Ectodermal cell (in vitro differentiated cells): Measurements from ENCODE around the gene HIPK2.

Experiments
- H3K27ac ChIP-seq: 2 replicates; pipeline ENCODE4 v1.7.0; 2013; ENCODE audit warnings: mild to moderate bottlenecking, low read depth, low read length; ENCODE audit not compliant: insufficient read depth, poor library complexity, severe bottlenecking
- H3K27me3 ChIP-seq: 2 replicates; pipeline ENCODE4 v1.7.0; 2013; ENCODE audit warnings: mild to moderate bottlenecking, low read length; ENCODE audit not compliant: insufficient read depth, control insufficient read depth, poor library complexity, severe bottlenecking
- H3K36me3 ChIP-seq: one replicate; pipeline ENCODE4 v1.7.0; 2013; ENCODE audit warnings: low read length; ENCODE audit not compliant: control insufficient read depth, insufficient read depth
- H3K4me1 ChIP-seq: one replicate; pipeline ENCODE4 v1.7.0; 2013; ENCODE audit warnings: low read length; ENCODE audit not compliant: control insufficient read depth, insufficient read depth
- H3K4me3 ChIP-seq: 2 replicates; pipeline ENCODE4 v1.7.0; 2013; ENCODE audit warnings: low read depth, low read length, control low read depth; ENCODE audit not compliant: insufficient read depth
- H3K9me3 ChIP-seq: 2 replicates; pipeline ENCODE4 v1.7.0; 2013; ENCODE audit warnings: mild to moderate bottlenecking, low read length, moderate library complexity; ENCODE audit not compliant: control insufficient read depth
- WGBS, 2 experiments: methylation state at CpG; one replicate each; pipeline ENCODE4 v1.1.7; 2013; ENCODE audit warnings: missing lambda C conversion rate in 2 of 2; 5-methylcytosine and 5-hydroxymethylcytosine counted together

The HIPK2 gene

DNA sequence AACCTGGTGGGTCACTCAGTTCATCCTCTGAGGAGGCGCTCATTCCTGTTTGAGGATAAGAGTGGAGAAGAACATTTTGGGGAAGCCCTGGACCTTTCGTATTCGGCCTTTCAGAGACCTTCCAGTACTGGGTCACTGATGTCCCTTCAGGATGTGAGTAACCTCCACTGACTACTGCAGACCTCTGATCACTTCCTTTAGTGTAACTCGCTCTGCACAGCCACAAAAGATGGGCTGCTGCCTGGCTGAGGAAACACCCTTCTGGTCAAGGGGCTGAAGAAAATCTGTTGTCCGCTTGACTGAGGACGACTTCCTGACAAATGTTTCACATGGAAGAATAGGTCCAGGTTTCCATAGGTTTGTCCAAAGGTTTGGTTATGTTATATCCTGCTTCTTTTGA, 35.4 kb upstream of the HIPK2 start:
- Histone ChIP-seq H3K4me1 (no peaks in the 10 kb centered on the region), H3K27me3 (no peaks in the 10 kb centered on the region), H3K27ac (no peak overlapping the region), H3K36me3 (no peaks in the 10 kb centered on the region), H3K4me3 (no peak overlapping the region), H3K9me3 (no peaks in the 10 kb centered on the region)
- 93 to 94% methylated on average over 6 of the region's 6 CpGs for WGBS, 2 experiments

DNA sequence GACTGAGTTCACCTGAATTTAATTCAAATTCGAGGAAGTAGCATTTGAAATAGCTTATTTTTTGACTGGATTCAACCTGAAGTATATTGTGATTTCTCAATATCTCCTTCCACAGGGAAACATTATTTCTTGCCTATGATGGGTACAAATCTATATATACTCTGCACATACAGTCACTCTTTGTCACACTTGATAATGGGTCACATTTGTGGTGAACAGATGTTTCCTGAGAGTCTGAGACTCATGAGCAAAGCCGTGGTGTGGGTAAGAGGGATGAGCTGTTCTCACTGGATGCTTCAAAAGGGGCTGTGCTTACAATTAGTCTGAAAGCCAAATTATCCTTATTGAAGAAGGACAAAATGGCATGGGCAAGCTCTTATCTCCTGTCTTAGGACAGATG, 33.3 kb upstream of the HIPK2 start:
- Histone ChIP-seq H3K27me3 (no peaks in the 10 kb centered on the region), H3K27ac (no peak overlapping the region), H3K4me3 (no peak overlapping the region), H3K36me3 (no peaks in the 10 kb centered on the region), H3K9me3 (no peaks in the 10 kb centered on the region), H3K4me1 (no peaks in the 10 kb centered on the region)
- WGBS, 2 experiments, result 88 to 94% methylated on average over 2 of the region's 2 CpGs

DNA sequence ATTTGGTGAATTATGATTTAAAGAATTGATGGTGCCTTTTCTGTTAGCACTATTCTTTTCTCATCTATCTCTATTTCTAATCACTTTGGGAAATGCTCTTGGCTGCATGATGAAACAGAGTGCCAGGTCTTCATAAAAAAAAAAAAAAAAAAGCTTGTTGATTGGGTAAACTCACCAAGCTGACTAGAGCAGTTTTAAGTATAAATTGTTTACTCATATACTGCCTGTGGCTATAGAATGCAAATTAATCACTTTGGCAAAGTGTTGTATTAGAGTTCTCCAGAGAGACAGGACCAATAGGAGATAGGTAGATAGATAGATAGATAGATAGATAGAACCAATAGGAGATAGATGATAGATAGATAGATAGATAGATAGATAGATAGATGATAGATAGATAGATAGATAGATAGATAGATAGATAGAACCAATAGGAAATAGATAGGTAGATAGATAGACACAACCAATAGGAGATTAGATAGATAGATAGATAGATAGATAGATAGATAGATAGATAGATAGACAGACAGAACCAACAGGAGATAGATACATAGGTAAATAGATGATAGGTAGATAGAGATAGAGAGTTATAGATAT, 31.1 kb upstream of the HIPK2 start:
- no peaks in the 10 kb centered on the region for H3K27me3 ChIP-seq

DNA sequence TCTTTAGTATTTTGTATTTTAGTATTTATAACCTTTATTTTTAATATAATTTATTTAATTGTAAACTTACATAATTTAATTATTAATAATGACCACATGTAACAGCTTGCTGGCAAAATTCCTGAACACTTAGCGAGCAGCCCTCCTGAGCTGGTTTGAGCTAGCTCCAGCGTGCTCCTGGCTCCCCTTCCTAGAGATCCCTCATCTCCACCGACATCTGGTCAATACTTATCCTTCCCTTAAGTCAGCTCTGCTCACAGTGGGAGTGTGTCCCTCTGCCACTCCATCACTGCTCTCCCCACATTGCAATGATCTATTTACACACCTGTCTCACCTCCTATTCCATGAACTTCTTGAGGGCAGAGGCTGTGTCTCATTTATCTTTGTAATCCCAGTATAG, 30.6 kb upstream of the HIPK2 start:
- Histone ChIP-seq H3K36me3 (no peaks in the 10 kb centered on the region), H3K27me3 (no peaks in the 10 kb centered on the region), H3K4me1 (no peaks in the 10 kb centered on the region), H3K27ac (no peak overlapping the region), H3K4me3 (no peak overlapping the region), H3K9me3 (no peaks in the 10 kb centered on the region)
- WGBS, 2 experiments, result 90 to 91% methylated on average over 3 of the region's 3 CpGs

More for the DNA sequence above, 31.1 kb upstream of the HIPK2 start:
- H3K4me1 ChIP-seq, result no peaks in the 10 kb centered on the region
- no peaks in the 10 kb centered on the region for H3K36me3 ChIP-seq
- no peak overlapping the region for H3K27ac ChIP-seq
- H3K4me3 ChIP-seq, result no peak overlapping the region
- no peaks in the 10 kb centered on the region for H3K9me3 ChIP-seq

DNA sequence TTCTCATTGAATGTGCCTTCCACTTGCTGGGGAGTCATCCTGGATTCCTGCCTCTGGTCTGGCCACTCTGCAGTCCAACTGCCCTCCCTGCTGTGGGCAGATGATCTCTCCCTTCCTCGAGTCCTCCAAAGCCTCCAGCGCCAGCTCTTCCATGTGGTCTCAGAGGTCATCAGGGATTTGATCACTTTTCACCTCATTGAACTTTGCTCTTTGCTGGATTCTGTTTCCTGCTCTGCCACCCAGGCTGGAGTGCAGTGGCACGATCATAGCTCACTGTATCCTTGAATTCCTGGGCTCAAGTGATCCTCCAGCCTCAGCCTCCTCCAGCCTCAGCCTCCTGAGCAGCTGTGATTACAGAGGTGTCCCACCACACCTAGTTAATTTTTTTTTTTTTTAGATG, 29.2 kb upstream of the HIPK2 start:
- H3K4me3 ChIP-seq, result no peak overlapping the region
- H3K27ac ChIP-seq, result no peak overlapping the region
- H3K9me3 ChIP-seq, result no peaks in the 10 kb centered on the region
- no peaks in the 10 kb centered on the region for H3K27me3 ChIP-seq
- H3K36me3 ChIP-seq, result no peaks in the 10 kb centered on the region
- 90% methylated on average over 3 of the region's 3 CpGs for WGBS, 2 experiments
- no peaks in the 10 kb centered on the region for H3K4me1 ChIP-seq

DNA sequence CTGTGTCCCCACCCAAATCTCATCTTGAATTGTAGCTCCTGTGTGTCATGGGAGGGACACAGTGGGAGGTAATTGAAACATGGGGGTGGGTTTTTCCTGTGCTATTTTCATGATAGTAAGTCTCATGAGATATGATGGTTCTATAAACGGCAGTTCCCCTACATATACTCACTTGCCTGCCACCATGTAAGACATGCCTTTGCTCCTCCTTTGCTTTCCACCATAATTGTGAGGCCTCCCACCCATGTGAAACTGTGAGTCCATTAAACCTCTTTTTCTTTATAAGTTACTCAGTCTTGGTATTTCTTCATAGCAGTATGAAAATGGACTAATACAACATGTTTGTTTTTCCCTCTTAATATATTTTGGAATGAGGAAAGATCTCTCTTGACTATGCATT, 26.8 kb upstream of the HIPK2 start:
- Histone ChIP-seq H3K27me3 (no peaks in the 10 kb centered on the region), H3K36me3 (no peaks in the 10 kb centered on the region), H3K27ac (no peak overlapping the region), H3K9me3 (no peaks in the 10 kb centered on the region), H3K4me1 (no peaks in the 10 kb centered on the region), H3K4me3 (no peak overlapping the region)
- WGBS, 2 experiments, result 80 to 88% methylated on average over 1 of the region's 1 CpG

DNA sequence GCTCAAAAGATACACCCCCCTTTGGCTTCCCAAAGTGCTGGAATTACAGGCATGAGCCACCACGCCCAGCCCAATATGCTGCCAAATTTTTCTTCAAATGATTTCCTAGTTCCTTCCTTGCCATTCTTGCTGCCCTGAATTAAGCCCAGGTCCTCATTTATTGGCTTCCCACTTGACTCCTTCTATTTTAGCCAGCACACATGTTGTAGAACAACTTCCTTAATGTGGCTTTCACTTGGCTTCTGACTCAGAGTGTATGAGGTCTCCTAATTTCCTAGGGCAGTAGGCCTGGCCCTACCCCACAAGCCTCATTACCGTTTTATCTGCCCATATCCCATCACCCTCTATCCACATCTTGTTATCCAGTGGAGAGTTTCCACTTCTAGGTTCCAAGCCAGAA, 21.8 kb upstream of the HIPK2 start:
- Histone ChIP-seq H3K27me3 (no peaks in the 10 kb centered on the region), H3K36me3 (no peaks in the 10 kb centered on the region), H3K9me3 (no peaks in the 10 kb centered on the region), H3K4me1 (no peaks in the 10 kb centered on the region), H3K27ac (no peak overlapping the region), H3K4me3 (no peak overlapping the region)
- 87 to 93% methylated on average over 2 of the region's 2 CpGs for WGBS, 2 experiments

DNA sequence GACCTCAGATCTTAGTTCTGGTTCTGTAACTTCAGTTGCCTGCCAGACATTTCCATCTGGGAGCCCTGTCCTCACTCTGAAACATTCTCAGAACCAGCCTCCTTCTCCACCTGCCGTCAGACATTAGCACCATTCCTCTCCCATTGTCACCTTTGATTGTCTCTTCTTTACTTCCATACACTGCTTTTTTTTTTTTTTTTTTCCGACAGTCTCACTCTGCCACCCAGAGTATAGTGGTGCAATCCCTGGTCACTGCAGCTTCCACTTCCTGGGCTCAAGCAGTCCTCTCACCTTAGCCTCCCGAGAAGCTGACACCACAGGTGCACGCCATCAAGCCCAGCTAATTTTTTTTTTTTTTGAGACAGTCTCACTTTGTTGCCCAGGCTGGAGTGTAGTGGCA, 21.1 kb upstream of the HIPK2 start:
- H3K27me3 ChIP-seq, result no peaks in the 10 kb centered on the region
- H3K9me3 ChIP-seq, result no peaks in the 10 kb centered on the region
- H3K36me3 ChIP-seq, result no peaks in the 10 kb centered on the region
- no peak overlapping the region for H3K27ac ChIP-seq
- no peaks in the 10 kb centered on the region for H3K4me1 ChIP-seq
- H3K4me3 ChIP-seq, result no peak overlapping the region
- WGBS, 2 experiments, result 85 to 89% methylated on average over 4 of the region's 4 CpGs

DNA sequence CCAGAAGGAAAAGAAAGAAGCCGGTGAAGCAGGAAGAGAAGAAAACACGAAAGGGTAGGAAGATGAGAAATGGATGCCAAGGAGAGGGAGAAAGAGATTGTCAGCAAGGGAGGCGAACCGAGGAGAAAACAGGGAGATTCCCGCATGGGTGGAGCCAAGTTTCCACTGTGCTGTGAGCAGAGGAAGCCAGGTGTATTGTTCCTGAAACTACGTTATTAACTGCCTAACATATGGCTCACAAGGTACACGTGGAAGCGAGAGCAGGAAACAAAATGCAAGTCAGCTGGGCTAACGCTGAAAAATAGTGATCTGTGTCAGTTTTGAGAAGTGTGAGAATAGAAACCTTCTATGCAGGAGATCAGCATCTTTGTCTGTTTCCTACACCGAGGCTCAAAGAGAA, 20.4 kb upstream of the HIPK2 start:
- 81% methylated on average over 10 of the region's 10 CpGs for WGBS, 2 experiments

DNA sequence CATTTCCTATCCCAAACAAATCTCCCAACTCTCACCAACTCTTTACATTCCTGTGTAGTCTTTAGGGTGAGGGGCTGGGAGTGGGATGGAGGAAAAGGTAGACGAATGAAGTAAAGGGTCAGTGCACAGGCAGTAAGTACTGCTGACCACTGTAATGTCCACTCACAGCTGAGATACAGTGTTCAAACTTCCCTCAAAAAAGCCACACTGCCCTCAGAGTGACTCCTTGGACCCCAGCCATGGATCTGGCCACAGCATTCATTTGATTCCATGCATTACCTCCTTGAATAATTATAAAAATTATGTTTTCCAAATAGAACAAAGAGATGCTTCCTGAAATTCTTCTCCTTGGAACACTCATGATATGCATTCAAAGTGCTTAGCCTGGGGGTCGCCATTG, 19.8 kb upstream of the HIPK2 start:
- Histone ChIP-seq H3K27me3 (no peaks in the 10 kb centered on the region), H3K36me3 (no peaks in the 10 kb centered on the region), H3K9me3 (no peaks in the 10 kb centered on the region), H3K4me3 (no peak overlapping the region), H3K27ac (no peak overlapping the region), H3K4me1 (no peaks in the 10 kb centered on the region)
- 85 to 88% methylated on average over 2 of the region's 2 CpGs for whole genome bisulfite sequencing, 2 experiments

More for the DNA sequence above, 20.4 kb upstream of the HIPK2 start:
- Histone ChIP-seq H3K27me3 (no peaks in the 10 kb centered on the region), H3K4me3 (no peak overlapping the region), H3K27ac (no peak overlapping the region), H3K9me3 (no peaks in the 10 kb centered on the region), H3K36me3 (no peaks in the 10 kb centered on the region), H3K4me1 (no peaks in the 10 kb centered on the region)

DNA sequence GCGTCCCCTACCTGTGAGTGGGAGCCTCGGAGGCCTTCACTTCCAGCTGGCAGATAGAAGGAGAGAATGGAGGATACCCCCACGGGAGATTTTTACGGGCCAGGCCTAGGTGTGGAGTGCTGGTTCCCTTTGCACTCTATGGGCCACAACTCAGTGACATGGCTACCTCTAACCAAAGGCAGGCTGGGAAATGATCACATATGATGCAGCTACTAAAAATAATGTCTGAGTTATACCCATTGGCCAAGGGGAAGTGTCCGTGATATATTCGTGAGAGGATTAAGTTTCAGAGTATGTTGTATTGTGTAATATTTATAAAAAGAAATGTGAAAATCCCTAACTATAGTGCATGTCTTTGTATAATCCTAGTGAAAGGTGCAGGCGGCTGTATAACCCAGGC, 13.5 kb upstream of the HIPK2 start:
- H3K4me3 ChIP-seq, result no peak overlapping the region
- H3K27ac ChIP-seq, result no peak overlapping the region
- WGBS, 2 experiments, result 95% methylated on average over 7 of the region's 7 CpGs
- H3K4me1 ChIP-seq, result no peaks in the 10 kb centered on the region
- no peaks in the 10 kb centered on the region for H3K36me3 ChIP-seq
- no peaks in the 10 kb centered on the region for H3K9me3 ChIP-seq
- H3K27me3 ChIP-seq, result no peaks in the 10 kb centered on the region
